ENCODE data around the gene DNAH10. TPM values are rescaled to one million over a fixed set of nuclear protein-coding genes. Genes with fewer than 3 reads are reported as not detected.

The DNAH10 gene
- total RNA-seq, 1 donor, result 0.43 TPM

GRCh38 chr12:123850246-123851134 is 88.4 kb downstream of the DNAH10 start:
- DNase-seq (ENCODE audit: low read depth), result no peak
- TF ChIP-seq CTCF (IDR thresholded peaks at IDR 0.05; ENCODE audit: insufficient read depth, low read depth, low read length), result no peak
- H3K4me3 ChIP-seq (ENCODE audit: low read depth, low read length), result no peak overlapping the region

GRCh38 chr12:123853396-123854070 is 91.4 kb downstream of the DNAH10 start:
- no peak for DNase-seq (ENCODE audit: low read depth)
- no peak overlapping the region for H3K4me3 ChIP-seq (ENCODE audit: low read depth, low read length)
- TF ChIP-seq CTCF (IDR thresholded peaks at IDR 0.05; ENCODE audit: insufficient read depth, low read depth, low read length), result no peak

- DNase-seq (ENCODE audit: low read depth), result no peak
- no peak for TF ChIP-seq CTCF (IDR thresholded peaks at IDR 0.05; ENCODE audit: insufficient read depth, low read depth, low read length)
- H3K4me3 ChIP-seq (ENCODE audit: low read depth, low read length), result no peak overlapping the region
Observed at GRCh38 chr12:123854232-123854631, 92.1 kb downstream of the DNAH10 start.

- H3K4me3 ChIP-seq (ENCODE audit: low read depth, low read length), result no peak overlapping the region
- TF ChIP-seq CTCF (IDR thresholded peaks at IDR 0.05; ENCODE audit: insufficient read depth, low read depth, low read length), result no peak
- DNase-seq (ENCODE audit: low read depth), result no peak
Observed at GRCh38 chr12:123854918-123855317, 92.8 kb downstream of the DNAH10 start.

GRCh38 chr12:123856681-123857080 is 94.6 kb downstream of the DNAH10 start:
- no peak overlapping the region for H3K4me3 ChIP-seq (ENCODE audit: low read depth, low read length)
- DNase-seq (ENCODE audit: low read depth), result no peak
- no peak for TF ChIP-seq CTCF (IDR thresholded peaks at IDR 0.05; ENCODE audit: insufficient read depth, low read depth, low read length)

- DNase-seq (ENCODE audit: low read depth), result no peak
- H3K4me3 ChIP-seq (ENCODE audit: low read depth, low read length), result no peak overlapping the region
- TF ChIP-seq CTCF (IDR thresholded peaks at IDR 0.05; ENCODE audit: insufficient read depth, low read depth, low read length), result no peak
Observed at GRCh38 chr12:123858176-123858575, 96.1 kb downstream of the DNAH10 start.
